Measurements from ENCODE around the gene SLC12A8.

SLC12A8 gene

GRCh38 chr3:125136515-125136914 lies 76.0 kb downstream of the SLC12A8 start:
- no peak for TF ChIP-seq USF1 (IDR thresholded peaks at IDR 0.05)
- TF ChIP-seq RAD21 (IDR thresholded peaks at IDR 0.05; ENCODE audit: low read depth): no peak
- TF ChIP-seq TAF1 (IDR thresholded peaks at IDR 0.05; ENCODE audit: low read depth): no peak
- TF ChIP-seq NFIC (IDR thresholded peaks at IDR 0.05): no peak
- no peak for TF ChIP-seq EGR1 (IDR thresholded peaks at IDR 0.05)
- no peak for TF ChIP-seq REST (IDR thresholded peaks at IDR 0.05; ENCODE audit: low read depth)
- TF ChIP-seq CREB1 (IDR thresholded peaks at IDR 0.05; ENCODE audit: low read depth): no peak
- TF ChIP-seq TCF12 (IDR thresholded peaks at IDR 0.05; ENCODE audit: low read depth): no peak
- no peak for TF ChIP-seq EP300 (IDR thresholded peaks at IDR 0.05; ENCODE audit: borderline replicate concordance)
- TF ChIP-seq ZBTB7A (IDR thresholded peaks at IDR 0.05; ENCODE audit: low read depth): no peak
- TF ChIP-seq CEBPB (IDR thresholded peaks at IDR 0.05): no peak
- no peak for TF ChIP-seq TEAD4 (IDR thresholded peaks at IDR 0.05)
- no peak for TF ChIP-seq MAX (IDR thresholded peaks at IDR 0.05)

GRCh38 chr3:125134952-125135351 lies 77.6 kb downstream of the SLC12A8 start:
- TF ChIP-seq MAX (IDR thresholded peaks at IDR 0.05): no peak
- no peak for TF ChIP-seq FOXM1 (IDR thresholded peaks at IDR 0.05; ENCODE audit: borderline replicate concordance, low read depth)
- no peak for TF ChIP-seq TEAD4 (IDR thresholded peaks at IDR 0.05)
- TF ChIP-seq EGR1 (IDR thresholded peaks at IDR 0.05): no peak
- TF ChIP-seq REST (IDR thresholded peaks at IDR 0.05; ENCODE audit: low read depth): no peak

- TF ChIP-seq REST (IDR thresholded peaks at IDR 0.05; ENCODE audit: low read depth) (no peak), EP300 (IDR thresholded peaks at IDR 0.05; ENCODE audit: borderline replicate concordance) (no peak), CEBPB (IDR thresholded peaks at IDR 0.05) (no peak), CREB1 (IDR thresholded peaks at IDR 0.05; ENCODE audit: low read depth) (no peak), TCF12 (IDR thresholded peaks at IDR 0.05; ENCODE audit: low read depth) (no peak), TEAD4 (IDR thresholded peaks at IDR 0.05) (no peak), NFIC (IDR thresholded peaks at IDR 0.05) (no peak), RAD21 (IDR thresholded peaks at IDR 0.05; ENCODE audit: low read depth) (no peak), TAF1 (IDR thresholded peaks at IDR 0.05; ENCODE audit: low read depth) (no peak), FOXM1 (IDR thresholded peaks at IDR 0.05; ENCODE audit: borderline replicate concordance, low read depth) (no peak), MAX (IDR thresholded peaks at IDR 0.05) (no peak), EGR1 (IDR thresholded peaks at IDR 0.05) (no peak), USF1 (IDR thresholded peaks at IDR 0.05) (no peak), ZBTB7A (IDR thresholded peaks at IDR 0.05; ENCODE audit: low read depth) (no peak), YY1 (IDR thresholded peaks at IDR 0.05; ENCODE audit: low read depth) (no peak)
Observed at GRCh38 chr3:125132815-125133214, 79.7 kb downstream of the SLC12A8 start.

- TF ChIP-seq ZBTB7A (IDR thresholded peaks at IDR 0.05; ENCODE audit: low read depth) (no peak), NFIC (IDR thresholded peaks at IDR 0.05) (no peak), TAF1 (IDR thresholded peaks at IDR 0.05; ENCODE audit: low read depth) (no peak), CREB1 (IDR thresholded peaks at IDR 0.05; ENCODE audit: low read depth) (no peak), RAD21 (IDR thresholded peaks at IDR 0.05; ENCODE audit: low read depth) (no peak), CEBPB (IDR thresholded peaks at IDR 0.05) (no peak), USF1 (IDR thresholded peaks at IDR 0.05) (no peak), TEAD4 (IDR thresholded peaks at IDR 0.05) (no peak), YY1 (IDR thresholded peaks at IDR 0.05; ENCODE audit: low read depth) (no peak)
Observed at GRCh38 chr3:125129512-125129997, 83.0 kb downstream of the SLC12A8 start.

All from Ishikawa (cell line).